MM.1S (cell line): ENCODE data around the gene SIN3A.
A peak's percentile ranks its signal among the peaks of the same experiment; 100 is the strongest.
"Not testable (repeated sequence)": the region's sequence is repeated elsewhere in the genome, so short reads cannot be mapped to it uniquely, and the experiment has no call there.

Experiments used
- DNase-seq: peaks from one replicate; pipeline ENCODE4 v3.0.0-alpha.2; 2015
- H2AFZ ChIP-seq: fragments of 300-600 bp; sonication (generic); 2 replicates; pipeline ENCODE4 v1.6.0; 2016; ENCODE audit warnings: antibody characterized with exemption, low read length
- H3F3A ChIP-seq: fragments of 300-600 bp; sonication (generic); 2 replicates; pipeline ENCODE4 v1.6.1; 2016; ENCODE audit warnings: mild to moderate bottlenecking, antibody characterized with exemption, low read length, moderate library complexity, mixed read lengths; ENCODE audit not compliant: insufficient read depth
- H3K27ac ChIP-seq: fragments of 300-600 bp; sonication (generic); 2 replicates; pipeline ENCODE4 v1.5.1; 2016; ENCODE audit warnings: mild to moderate bottlenecking, low read length
- H3K27me3 ChIP-seq: fragments of 300-600 bp; sonication (generic); replicated peaks from 2 replicates; pipeline ENCODE4 v1.6.0; 2016; ENCODE audit warnings: low read length; ENCODE audit not compliant: insufficient read depth
- H3K36me3 ChIP-seq: fragments of 300-600 bp; sonication (generic); replicated peaks from 2 replicates; pipeline ENCODE4 v1.6.1; 2016; ENCODE audit warnings: mild to moderate bottlenecking, low read length, mixed read lengths; ENCODE audit not compliant: insufficient read depth
- H3K4me1 ChIP-seq: fragments of 300-600 bp; sonication (generic); 2 replicates; pipeline ENCODE4 v1.6.1; 2016; ENCODE audit warnings: low read length, mixed read lengths
- H3K4me2 ChIP-seq: fragments of 300-600 bp; sonication (generic); 2 replicates; pipeline ENCODE4 v1.6.0; 2016; ENCODE audit warnings: low read depth, low read length
- H3K4me3 ChIP-seq: fragments of 300-600 bp; sonication (generic); 2 replicates; pipeline ENCODE4 v1.5.1; 2016; ENCODE audit warnings: low read length, mixed read lengths
- H3K79me2 ChIP-seq: fragments of 300-600 bp; sonication (generic); 2 replicates; pipeline ENCODE4 v1.6.1; 2016; ENCODE audit warnings: mixed run types, low read length, mixed read lengths
- H3K9ac ChIP-seq: fragments of 300-600 bp; sonication (generic); 2 replicates; pipeline ENCODE4 v1.6.1; 2016; ENCODE audit warnings: low read length, mixed read lengths
- H3K9me2 ChIP-seq: fragments of 300-600 bp; sonication (generic); replicated peaks from 2 replicates; pipeline ENCODE4 v1.6.1; 2016; ENCODE audit warnings: mild to moderate bottlenecking, low read length, mixed read lengths; ENCODE audit not compliant: insufficient read depth
- H3K9me3 ChIP-seq: fragments of 300-600 bp; sonication (generic); replicated peaks from 2 replicates; pipeline ENCODE4 v1.6.1; 2016; ENCODE audit warnings: mild to moderate bottlenecking, low read length, mixed read lengths; ENCODE audit not compliant: insufficient read depth
- H4K20me1 ChIP-seq: fragments of 300-600 bp; sonication (generic); 2 replicates; pipeline ENCODE4 v1.6.1; 2016; ENCODE audit warnings: mild to moderate bottlenecking, low read length, moderate library complexity, mixed read lengths; ENCODE audit not compliant: insufficient read depth
- EZH2 ChIP-seq: fragments of 300-600 bp; sonication (generic); optimal IDR thresholded peaks from 2 replicates; pipeline ENCODE3; 2017; ENCODE audit warnings: low read depth, mild to moderate bottlenecking, antibody characterized with exemption, low read length, mixed read lengths
- EZH2phosphoT487 ChIP-seq: fragments of 300-600 bp; sonication (generic); IDR thresholded peaks from 2 replicates; pipeline ENCODE4 v1.6.1; 2018; ENCODE audit warnings: antibody characterized with exemption, low read length
- TF ChIP-seq, protein P1 (sequence below): fragments of 300-600 bp; sonication (generic); IDR thresholded peaks from 2 replicates; pipeline ENCODE4 v1.5.1; 2016; ENCODE audit warnings: antibody characterized with exemption, low read length, mixed read lengths

SIN3A gene

DNA sequence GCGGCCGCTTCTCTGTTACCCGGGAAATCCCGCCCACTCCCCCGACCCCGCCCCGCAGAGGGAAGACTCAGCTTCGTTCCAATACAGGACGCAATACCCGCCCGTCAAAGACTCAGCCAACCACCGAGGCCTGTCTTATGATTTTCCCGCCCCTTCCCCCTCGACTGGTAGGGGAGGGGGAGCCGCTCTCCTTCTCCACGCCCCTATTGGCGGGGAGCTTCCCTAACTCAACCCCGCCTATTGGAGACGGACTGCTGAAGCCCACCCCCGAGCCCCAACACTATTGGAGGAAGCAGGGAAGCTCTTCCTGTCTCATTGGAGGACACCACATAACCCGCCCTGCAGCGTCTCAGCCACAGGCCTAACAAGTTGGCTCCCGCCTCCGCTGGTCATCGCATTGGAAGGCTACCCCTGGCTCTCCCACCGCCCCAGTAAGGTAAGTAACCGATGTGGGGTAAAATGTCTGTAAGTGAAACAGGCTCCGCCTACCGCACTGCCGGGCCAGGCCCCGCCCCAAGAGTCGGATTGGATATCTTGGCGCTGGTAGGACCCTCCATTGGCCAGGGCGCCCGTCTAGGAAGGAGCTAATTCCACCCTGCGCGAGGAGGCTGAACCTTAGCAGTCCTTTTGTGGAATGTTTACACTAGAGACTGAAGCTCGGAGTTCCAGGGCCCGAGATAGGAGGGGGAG, at the start of gene SIN3A:
Gene SIN3A, minus strand, starts transcription at position 17 of the 690 bp plus-strand sequence. CDS start 21,315 bp downstream, outside the sequence.
- Histone ChIP-seq H3K27ac (peak within 1 kb of the TSS; percentile 98), H4K20me1 (peaks cover 28% of the 10 kb centered on the region), H3K4me1 (peaks cover 14% of the 10 kb centered on the region), H3F3A (peaks cover 45% of the 10 kb centered on the region), H3K9me3 (no peaks in the 10 kb centered on the region), H3K9ac (peak within 1 kb of the TSS; percentile 96), H3K9me2 (no peaks in the 10 kb centered on the region), H3K4me2 (peak within 1 kb of the TSS; percentile 93), H3K4me3 (peak within 1 kb of the TSS; percentile 91), H3K36me3 (no peaks in the 10 kb centered on the region), H2AFZ (0 out of 2 replicates have a peak within 1 kb of the TSS, but pooled peaks have one; percentile 10), H3K27me3 (no peaks in the 10 kb centered on the region), H3K79me2 (peaks cover 49% of the 10 kb centered on the region)
- DNase-seq, result peak; percentile 100
- TF ChIP-seq EZH2, result no peak
- TF ChIP-seq, protein P1, sequence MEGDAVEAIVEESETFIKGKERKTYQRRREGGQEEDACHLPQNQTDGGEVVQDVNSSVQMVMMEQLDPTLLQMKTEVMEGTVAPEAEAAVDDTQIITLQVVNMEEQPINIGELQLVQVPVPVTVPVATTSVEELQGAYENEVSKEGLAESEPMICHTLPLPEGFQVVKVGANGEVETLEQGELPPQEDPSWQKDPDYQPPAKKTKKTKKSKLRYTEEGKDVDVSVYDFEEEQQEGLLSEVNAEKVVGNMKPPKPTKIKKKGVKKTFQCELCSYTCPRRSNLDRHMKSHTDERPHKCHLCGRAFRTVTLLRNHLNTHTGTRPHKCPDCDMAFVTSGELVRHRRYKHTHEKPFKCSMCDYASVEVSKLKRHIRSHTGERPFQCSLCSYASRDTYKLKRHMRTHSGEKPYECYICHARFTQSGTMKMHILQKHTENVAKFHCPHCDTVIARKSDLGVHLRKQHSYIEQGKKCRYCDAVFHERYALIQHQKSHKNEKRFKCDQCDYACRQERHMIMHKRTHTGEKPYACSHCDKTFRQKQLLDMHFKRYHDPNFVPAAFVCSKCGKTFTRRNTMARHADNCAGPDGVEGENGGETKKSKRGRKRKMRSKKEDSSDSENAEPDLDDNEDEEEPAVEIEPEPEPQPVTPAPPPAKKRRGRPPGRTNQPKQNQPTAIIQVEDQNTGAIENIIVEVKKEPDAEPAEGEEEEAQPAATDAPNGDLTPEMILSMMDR, result no peak
- TF ChIP-seq EZH2phosphoT487, result no peak

DNA sequence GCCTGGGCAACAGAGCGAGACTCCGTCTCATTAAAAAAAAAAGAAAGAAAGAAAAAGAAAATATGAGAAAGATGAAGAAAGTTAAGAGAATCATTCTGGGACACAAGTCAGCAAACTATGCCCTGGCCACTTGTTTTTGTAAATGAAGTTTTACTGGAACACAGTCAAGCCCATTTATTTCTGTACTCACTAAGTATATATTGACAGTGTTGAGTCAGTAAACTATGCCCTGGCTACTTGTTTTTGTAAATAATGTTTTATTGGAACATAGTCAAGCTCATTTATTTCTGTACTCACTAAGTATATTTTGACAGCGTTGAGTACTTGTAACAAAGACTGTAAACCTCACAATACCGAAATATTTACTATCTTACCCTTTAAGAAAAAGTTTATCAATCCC, 42.2 kb upstream of the SIN3A start:
- no peak for TF ChIP-seq EZH2phosphoT487
- TF ChIP-seq, protein P1, result no peak
- no peak for TF ChIP-seq EZH2
- H3K4me3 ChIP-seq, result no peak overlapping the region
- no peaks in the 10 kb centered on the region for H3K27me3 ChIP-seq
- H3K9me3 ChIP-seq, result no peaks in the 10 kb centered on the region
- H3K9me2 ChIP-seq, result no peaks in the 10 kb centered on the region
- H3K27ac ChIP-seq, result no peak overlapping the region
- no peak overlapping the region for H3K4me2 ChIP-seq
- DNase-seq, result no peak
- H4K20me1 ChIP-seq, result no peaks in the 10 kb centered on the region
- H3K36me3 ChIP-seq, result no peaks in the 10 kb centered on the region
- no peaks in the 10 kb centered on the region for H3K79me2 ChIP-seq
- no peaks in the 10 kb centered on the region for H3K4me1 ChIP-seq
- no peak overlapping the region for H2AFZ ChIP-seq
- no peak overlapping the region for H3K9ac ChIP-seq
- H3F3A ChIP-seq, result no peaks in the 10 kb centered on the region

DNA sequence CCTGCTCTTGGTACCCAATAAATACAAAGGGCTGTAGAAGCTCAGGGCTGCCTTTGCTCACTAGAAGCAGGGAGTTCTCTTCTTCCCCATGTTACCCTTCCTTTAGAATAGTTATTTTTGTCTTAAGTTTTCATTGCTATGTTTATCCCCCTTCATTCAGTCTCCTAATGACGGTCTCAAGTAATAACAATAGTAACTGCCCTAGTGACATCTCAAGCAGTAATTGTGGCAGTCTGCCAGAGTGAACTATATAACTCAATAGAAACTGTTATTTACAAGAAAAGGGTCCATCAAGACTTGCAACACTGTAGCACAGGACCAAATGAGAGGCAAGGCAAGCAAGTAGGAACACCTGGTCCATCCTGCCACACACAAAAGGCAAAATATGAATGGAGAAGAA, 32.5 kb upstream of the SIN3A start:
- TF ChIP-seq, protein P1, result no peak
- TF ChIP-seq EZH2 (no peak), EZH2phosphoT487 (no peak)
- no peak overlapping the region for H2AFZ ChIP-seq
- no peak overlapping the region for H3K4me2 ChIP-seq
- no peaks in the 10 kb centered on the region for H4K20me1 ChIP-seq
- H3K79me2 ChIP-seq, result no peaks in the 10 kb centered on the region
- DNase-seq, result no peak
- no peaks in the 10 kb centered on the region for H3K9me3 ChIP-seq
- H3K9me2 ChIP-seq, result no peaks in the 10 kb centered on the region
- H3K36me3 ChIP-seq, result no peaks in the 10 kb centered on the region
- H3K27me3 ChIP-seq, result no peaks in the 10 kb centered on the region
- H3K4me1 ChIP-seq, result no peaks in the 10 kb centered on the region
- no peaks in the 10 kb centered on the region for H3F3A ChIP-seq
- H3K4me3 ChIP-seq, result no peak overlapping the region
- H3K27ac ChIP-seq, result no peak overlapping the region
- H3K9ac ChIP-seq, result no peak overlapping the region

DNA sequence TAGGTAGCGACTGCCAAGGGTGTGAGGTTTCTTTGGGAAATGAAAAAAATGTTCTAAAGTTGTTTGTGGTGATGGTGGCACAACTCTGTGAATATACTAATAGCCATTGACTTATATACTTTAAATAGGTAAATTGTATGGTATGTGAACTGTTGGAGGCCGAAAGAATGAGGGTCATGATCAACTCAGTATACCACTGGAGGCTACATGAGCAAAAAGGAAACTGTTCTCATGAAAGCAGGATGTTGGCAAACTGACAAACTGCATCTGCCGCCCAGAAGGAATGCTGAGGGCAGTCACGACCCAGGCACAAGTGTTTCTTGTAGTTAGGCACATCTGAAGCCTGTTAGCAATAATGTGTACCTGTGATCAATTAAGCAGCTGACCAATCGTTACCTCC, 32.1 kb upstream of the SIN3A start:
- H3K4me2 ChIP-seq, H3K4me3 ChIP-seq, H3K27ac ChIP-seq, H3K9ac ChIP-seq, H3K9me3 ChIP-seq, H3K4me1 ChIP-seq, DNase-seq, H3F3A ChIP-seq, H3K79me2 ChIP-seq, H3K9me2 ChIP-seq, H4K20me1 ChIP-seq, H3K27me3 ChIP-seq, H2AFZ ChIP-seq, H3K36me3 ChIP-seq: not testable (repeated sequence)
